ENCODE results near the gene EIF4G3. TPM values are rescaled to one million over a fixed set of nuclear protein-coding genes. Genes with fewer than 3 reads are reported as not detected.

EIF4G3 gene
- total RNA-seq, 4 donors from 2014 or later = 28.3 to 55.5 (median 35.5) TPM

DNA sequence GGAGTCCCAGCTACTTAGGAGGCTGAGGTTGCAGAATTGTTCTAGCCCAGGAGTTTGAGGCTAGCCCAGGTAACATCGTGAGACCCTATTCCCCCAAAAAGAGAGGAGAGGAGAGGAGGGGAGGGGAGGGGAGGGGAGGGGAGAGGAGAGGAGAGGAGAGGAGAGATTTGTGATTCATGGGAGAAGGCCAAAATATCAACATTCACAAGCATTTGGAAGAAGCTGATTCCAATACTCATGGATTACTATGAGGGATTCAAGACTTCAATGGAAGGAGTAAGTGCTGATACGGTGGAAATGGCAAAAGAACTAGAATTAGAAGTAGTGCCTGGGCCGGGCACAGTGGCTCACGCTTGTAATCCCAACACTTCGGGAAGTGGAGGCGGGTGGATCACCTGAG lies 187.8 kb downstream of the EIF4G3 start:
- Histone ChIP-seq H3K4me1 (peaks cover 0 to 27% (median 0%) of the 10 kb centered on the region in 3 donors), H3K27ac (no peak overlapping the region), H3K27me3 (no peaks in the 10 kb centered on the region), H3K4me3 (no peak overlapping the region), H3K9me3 (no peaks in the 10 kb centered on the region), H3K36me3 (peaks cover 0 to 7% (median 0%) of the 10 kb centered on the region in 3 donors)
- no peak for DNase-seq
- TF ChIP-seq, protein P1, sequence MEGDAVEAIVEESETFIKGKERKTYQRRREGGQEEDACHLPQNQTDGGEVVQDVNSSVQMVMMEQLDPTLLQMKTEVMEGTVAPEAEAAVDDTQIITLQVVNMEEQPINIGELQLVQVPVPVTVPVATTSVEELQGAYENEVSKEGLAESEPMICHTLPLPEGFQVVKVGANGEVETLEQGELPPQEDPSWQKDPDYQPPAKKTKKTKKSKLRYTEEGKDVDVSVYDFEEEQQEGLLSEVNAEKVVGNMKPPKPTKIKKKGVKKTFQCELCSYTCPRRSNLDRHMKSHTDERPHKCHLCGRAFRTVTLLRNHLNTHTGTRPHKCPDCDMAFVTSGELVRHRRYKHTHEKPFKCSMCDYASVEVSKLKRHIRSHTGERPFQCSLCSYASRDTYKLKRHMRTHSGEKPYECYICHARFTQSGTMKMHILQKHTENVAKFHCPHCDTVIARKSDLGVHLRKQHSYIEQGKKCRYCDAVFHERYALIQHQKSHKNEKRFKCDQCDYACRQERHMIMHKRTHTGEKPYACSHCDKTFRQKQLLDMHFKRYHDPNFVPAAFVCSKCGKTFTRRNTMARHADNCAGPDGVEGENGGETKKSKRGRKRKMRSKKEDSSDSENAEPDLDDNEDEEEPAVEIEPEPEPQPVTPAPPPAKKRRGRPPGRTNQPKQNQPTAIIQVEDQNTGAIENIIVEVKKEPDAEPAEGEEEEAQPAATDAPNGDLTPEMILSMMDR (IDR thresholded peaks at IDR 0.05) = no peak
- TF ChIP-seq POLR2A (IDR thresholded peaks at IDR 0.05) = no peak
- 92 to 97% methylated on average over 6 of the region's 6 CpGs for WGBS, 2 donors
- intact Hi-C loops (cut with DNase I) = no loop called here

DNA sequence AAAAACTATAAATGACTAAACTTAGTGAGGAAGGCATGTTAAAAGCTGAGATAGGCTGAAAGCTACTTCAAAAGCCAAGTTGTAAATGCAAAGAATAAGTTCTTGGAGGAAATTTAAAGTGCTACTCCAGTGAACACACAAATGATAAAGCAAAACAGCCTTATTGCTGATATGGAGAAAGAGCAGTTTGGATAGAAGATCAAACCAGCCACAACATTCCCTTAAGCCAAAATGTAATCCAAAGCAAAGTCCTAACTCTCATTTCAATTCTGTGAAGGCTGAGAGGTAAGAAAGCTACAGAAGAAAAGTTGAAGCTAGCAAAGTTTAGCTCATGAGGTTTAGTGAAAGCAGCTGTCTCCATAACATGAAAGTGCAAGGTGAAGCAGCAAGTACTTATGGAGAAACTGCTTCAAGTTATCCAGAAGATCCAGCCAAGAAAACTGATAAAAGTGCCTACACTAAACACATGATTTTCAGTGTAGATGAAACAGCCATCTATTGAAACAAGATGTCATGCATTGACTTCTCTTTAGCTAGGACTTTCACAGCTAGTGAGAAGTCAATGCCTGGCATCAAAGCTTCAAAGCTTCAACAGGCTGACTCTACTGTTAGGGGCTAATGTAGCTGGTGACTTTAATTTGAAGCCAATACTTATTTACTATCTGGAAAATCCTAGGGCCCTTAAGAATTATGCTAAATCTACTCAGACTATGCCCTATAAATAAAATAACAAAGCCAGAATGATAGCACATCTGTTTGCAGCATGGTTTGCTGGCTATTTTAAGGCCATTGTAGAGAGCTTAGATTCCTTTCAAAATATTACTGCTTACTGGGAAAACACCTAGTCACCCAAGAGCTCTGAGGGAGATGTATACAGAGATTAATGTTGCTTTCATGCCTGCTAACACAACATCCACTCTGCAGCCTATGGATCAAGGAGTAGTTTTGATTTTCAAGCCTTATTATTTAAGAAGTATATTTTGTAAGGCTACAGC lies 188.6 kb downstream of the EIF4G3 start:
- Histone ChIP-seq H3K4me1 (peaks cover 0 to 26% (median 0%) of the 10 kb centered on the region in 3 donors), H3K4me3 (no peak overlapping the region), H3K9me3 (no peaks in the 10 kb centered on the region), H3K36me3 (peaks cover 0 to 7% (median 0%) of the 10 kb centered on the region in 3 donors), H3K27me3 (no peaks in the 10 kb centered on the region), H3K27ac (no peak overlapping the region)
- no peak for TF ChIP-seq POLR2A (IDR thresholded peaks at IDR 0.05)
- TF ChIP-seq, protein P1 (IDR thresholded peaks at IDR 0.05) = no peak
- intact Hi-C loops (cut with DNase I) = no loop called here
- no peak for DNase-seq

DNA sequence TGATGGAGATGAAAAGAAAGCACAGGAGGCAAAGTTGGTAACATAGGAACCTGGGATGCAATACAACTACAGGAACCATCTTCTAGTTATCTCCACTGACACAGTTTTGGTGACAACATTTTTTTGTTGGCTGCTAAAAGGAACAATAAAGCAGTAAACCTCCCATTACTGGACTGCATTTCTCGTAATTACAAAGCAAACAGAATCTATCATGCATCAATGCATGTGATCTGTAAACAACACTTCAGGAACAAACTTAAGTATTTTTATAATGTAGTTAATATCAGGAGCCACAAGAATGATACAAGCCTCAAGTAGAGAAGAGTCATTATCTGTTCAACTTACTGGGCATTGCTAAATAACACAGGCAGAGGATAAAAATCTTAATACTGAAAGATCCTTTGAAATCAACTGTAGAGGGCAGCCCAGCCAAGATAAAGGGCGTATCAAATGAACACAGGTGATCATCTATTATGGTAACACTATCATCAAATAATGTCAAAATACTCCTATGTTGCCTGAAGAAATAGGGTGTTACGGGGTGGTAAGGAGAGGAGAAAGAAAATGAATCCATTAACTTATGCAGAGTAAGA lies 193.3 kb downstream of the EIF4G3 start:
- Histone ChIP-seq H3K27ac (no peak overlapping the region), H3K27me3 (no peaks in the 10 kb centered on the region), H3K4me1 (peaks cover 0 to 7% (median 0%) of the 10 kb centered on the region in 3 donors), H3K4me3 (no peak overlapping the region), H3K36me3 (peaks cover 0 to 12% (median 0%) of the 10 kb centered on the region in 3 donors), H3K9me3 (no peaks in the 10 kb centered on the region)
- intact Hi-C loops (cut with DNase I) = no loop called here
- WGBS, 2 donors = 85 to 93% methylated on average over 3 of the region's 3 CpGs
- TF ChIP-seq, protein P1 (IDR thresholded peaks at IDR 0.05) = peak in 1 of 6 experiments; percentile 4
- no peak for TF ChIP-seq POLR2A (IDR thresholded peaks at IDR 0.05)
- no peak for DNase-seq

DNA sequence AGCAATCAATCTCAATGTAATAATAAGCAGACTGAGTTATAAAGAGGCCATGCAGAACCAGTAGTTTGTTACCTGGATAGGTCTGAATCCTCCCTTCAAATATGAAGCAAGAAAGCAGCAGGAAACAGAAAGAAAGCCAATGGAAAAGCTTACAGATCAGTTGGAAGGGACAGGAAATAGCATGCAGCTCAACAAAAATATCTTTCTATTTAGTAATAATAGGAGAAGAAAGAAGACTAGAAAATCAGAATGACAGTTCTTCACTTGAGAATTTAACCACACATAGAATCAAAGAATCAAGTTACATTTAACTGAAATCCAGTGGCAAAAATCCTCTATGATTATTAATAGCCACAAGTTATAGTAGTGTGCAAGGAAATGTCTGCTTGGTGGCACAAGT lies 194.4 kb downstream of the EIF4G3 start:
- intact Hi-C loops (cut with DNase I) = no loop called here
- Histone ChIP-seq H3K36me3 (peaks cover 0 to 12% (median 0%) of the 10 kb centered on the region in 3 donors), H3K27ac (no peak overlapping the region), H3K27me3 (no peaks in the 10 kb centered on the region), H3K4me1 (peaks cover 0 to 7% (median 0%) of the 10 kb centered on the region in 3 donors), H3K9me3 (no peaks in the 10 kb centered on the region), H3K4me3 (no peak overlapping the region)
- TF ChIP-seq POLR2A (IDR thresholded peaks at IDR 0.05) = no peak
- TF ChIP-seq, protein P1 (IDR thresholded peaks at IDR 0.05) = no peak
- DNase-seq = no peak

DNA sequence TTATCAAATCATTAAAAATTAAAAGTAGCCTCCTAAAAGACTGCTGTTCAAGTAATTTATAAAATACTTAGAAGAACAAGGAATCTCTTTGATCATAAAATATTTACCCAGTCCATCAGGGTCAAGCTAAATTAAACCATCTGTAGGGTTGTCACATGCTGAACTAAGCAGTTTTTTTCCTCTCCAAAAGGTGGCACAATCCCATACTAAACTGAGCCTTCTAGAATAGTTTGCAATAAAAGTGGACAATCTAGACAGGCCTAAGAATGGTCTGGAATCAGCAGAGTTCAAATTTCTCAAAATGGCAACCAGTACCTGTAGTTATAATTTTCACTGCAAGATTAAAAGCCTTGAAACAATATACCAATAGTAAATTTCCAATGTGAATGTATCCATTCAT lies 194.8 kb downstream of the EIF4G3 start:
- peaks cover 0 to 12% (median 0%) of the 10 kb centered on the region in 3 donors for H3K36me3 ChIP-seq
- H3K27me3 ChIP-seq = no peaks in the 10 kb centered on the region
- TF ChIP-seq POLR2A (IDR thresholded peaks at IDR 0.05) = no peak
- TF ChIP-seq, protein P1 (IDR thresholded peaks at IDR 0.05) = peak in 5 of 6 experiments; percentile 11 to 33 (median 18)
- no peak overlapping the region for H3K27ac ChIP-seq
- H3K9me3 ChIP-seq = no peaks in the 10 kb centered on the region
- no peak for DNase-seq
- H3K4me3 ChIP-seq = no peak overlapping the region
- H3K4me1 ChIP-seq = peaks cover 0 to 7% (median 0%) of the 10 kb centered on the region in 3 donors
- intact Hi-C loops (cut with DNase I) = no loop called here

Data from esophagus squamous epithelium (tissue), 5 donors.